C4-2B (cell line): ENCODE data around the gene UCHL3.

Source experiments
- H3K27ac ChIP-seq: fragments of 450-650 bp; 2 replicates; pipeline ENCODE4 v1.5.1; 2017
- ZFX ChIP-seq: fragments of 450-650 bp; IDR thresholded peaks from 2 replicates; pipeline ENCODE4 v1.6.1; 2017
- TF ChIP-seq, protein P1 (sequence below): fragments of 450-650 bp; conservative IDR thresholded peaks from 2 replicates; pipeline ENCODE4 v1.5.1; 2017; ENCODE audit warnings: mild to moderate bottlenecking

The UCHL3 gene

DNA sequence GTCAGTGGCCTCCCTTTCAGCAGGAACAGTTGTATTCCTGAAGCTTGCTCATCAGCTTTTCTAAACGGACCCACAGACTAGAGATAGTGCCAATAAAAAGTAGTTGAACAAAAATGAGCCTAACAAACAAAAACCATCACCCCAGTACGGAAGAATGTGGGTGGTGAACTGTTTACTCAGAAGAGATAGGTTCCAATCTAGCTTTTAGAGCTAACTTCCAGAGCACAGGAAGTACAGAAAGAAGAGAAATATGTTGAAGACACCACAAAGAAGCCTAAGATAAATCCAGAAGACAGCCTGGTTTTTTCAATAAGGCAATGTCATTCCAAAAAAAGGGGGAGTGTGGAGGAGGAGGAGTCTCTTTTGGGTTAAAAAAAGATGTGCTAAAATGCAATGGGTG, 83.7 kb downstream of the UCHL3 start:
- TF ChIP-seq, protein P1, sequence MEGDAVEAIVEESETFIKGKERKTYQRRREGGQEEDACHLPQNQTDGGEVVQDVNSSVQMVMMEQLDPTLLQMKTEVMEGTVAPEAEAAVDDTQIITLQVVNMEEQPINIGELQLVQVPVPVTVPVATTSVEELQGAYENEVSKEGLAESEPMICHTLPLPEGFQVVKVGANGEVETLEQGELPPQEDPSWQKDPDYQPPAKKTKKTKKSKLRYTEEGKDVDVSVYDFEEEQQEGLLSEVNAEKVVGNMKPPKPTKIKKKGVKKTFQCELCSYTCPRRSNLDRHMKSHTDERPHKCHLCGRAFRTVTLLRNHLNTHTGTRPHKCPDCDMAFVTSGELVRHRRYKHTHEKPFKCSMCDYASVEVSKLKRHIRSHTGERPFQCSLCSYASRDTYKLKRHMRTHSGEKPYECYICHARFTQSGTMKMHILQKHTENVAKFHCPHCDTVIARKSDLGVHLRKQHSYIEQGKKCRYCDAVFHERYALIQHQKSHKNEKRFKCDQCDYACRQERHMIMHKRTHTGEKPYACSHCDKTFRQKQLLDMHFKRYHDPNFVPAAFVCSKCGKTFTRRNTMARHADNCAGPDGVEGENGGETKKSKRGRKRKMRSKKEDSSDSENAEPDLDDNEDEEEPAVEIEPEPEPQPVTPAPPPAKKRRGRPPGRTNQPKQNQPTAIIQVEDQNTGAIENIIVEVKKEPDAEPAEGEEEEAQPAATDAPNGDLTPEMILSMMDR = no peak
- TF ChIP-seq ZFX = no peak
- H3K27ac ChIP-seq = no peak overlapping the region

DNA sequence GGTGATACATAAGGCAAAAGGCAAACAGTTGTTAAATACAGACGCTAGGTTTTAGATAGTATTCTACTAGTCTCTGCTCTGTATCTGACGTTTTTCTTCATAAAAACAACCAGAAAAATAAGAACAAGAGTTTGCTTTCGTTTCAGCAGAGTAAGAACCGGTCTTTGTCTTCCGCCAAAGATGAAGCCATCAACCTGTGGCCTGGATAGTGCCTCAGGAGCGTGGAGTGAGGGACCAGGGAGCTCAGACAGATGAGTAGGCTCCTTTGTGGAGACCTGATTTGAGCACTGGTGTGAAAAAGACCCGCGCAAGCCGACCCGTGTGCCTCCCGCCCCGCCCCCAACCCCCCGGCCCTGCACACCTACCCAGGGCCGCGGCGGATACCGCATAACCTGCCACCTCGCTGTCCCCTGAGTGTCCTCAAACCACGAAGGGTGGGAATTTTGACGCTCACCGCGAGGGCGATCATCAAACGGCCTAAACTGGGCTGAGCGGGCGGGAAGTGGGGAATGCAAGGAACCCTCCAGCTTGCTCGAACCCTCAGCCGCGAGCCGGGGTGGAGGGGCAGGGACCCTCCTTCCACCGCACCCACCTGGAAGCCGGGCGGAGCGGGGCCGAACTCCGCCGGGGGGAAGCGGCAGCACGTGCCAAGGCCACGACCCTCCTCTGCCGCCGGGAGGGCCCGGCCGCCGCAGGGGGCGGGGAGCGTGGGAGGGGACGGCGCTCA, 85.7 kb downstream of the UCHL3 start:
- TF ChIP-seq ZFX = no peak
- TF ChIP-seq, protein P1 = no peak
- no peak overlapping the region for H3K27ac ChIP-seq

DNA sequence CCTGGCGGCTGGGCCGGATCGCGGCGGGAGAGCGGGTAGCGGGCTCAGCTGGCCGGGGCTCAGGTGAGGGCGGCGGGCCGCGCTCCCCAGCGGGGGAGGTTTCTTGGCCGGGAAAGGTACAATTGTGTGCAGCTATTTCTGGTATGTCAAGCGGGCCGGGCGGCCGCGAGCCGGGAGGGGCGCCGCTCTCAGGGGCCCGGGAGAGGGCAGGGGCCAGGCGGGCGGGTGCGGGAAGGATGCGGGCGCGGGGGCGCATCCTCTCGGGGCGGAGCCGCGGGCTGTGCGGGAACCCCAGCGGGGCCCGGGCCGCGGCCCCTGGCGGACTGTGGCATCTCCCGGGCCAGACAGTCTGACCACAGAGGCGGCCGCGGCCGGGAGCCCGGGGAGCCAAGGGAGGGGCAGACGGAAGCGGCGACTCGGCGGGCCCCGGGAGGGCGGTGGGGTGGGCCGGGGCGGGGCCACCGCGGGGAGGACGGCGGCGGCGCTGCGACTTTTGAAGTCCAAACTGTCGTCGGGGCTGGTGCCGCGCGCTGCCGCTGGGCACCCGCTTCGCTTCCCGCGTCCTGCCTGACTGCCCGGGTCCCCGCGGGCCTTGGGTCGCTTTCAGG, 86.3 kb downstream of the UCHL3 start, which contains the start of gene LMO7:
TSS of gene LMO7 (plus strand) at position 503 of the 608 bp plus-strand sequence. CDS start 328 bp downstream, outside the sequence.
- H3K27ac ChIP-seq = no peak within 1 kb of the TSS
- no peak for TF ChIP-seq ZFX
- TF ChIP-seq, protein P1 = no peak

GRCh38 chr13:75636436-75637180, 87.0 kb downstream of the UCHL3 start:
- H3K27ac ChIP-seq = no peak overlapping the region

GRCh38 chr13:75637181-75637750, 87.7 kb downstream of the UCHL3 start:
- H3K27ac ChIP-seq = no peak overlapping the region
- TF ChIP-seq, protein P1 = no peak
- TF ChIP-seq ZFX = no peak

More at GRCh38 chr13:75636436-75637180, 87.0 kb downstream of the UCHL3 start:
- TF ChIP-seq ZFX = no peak
- TF ChIP-seq, protein P1 = no peak

DNA sequence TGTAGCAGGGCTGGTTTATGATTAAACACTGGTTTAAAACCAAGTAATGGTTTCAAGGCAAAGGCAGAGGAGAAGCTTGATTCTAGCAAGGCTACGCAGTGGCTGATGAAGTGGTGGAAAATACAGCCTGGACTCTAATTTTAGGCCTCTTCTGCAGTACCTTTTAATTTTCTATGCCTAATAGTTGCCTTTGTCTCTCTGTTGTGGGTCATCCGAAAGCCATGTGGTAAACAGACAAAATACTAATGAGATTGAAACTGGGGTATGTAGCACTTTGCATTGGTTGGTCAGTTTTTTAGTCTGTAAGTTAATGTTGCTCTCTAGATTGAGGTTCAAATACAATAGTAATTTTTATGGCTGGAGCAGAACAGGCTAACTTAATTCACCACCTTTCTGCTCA, 89.9 kb downstream of the UCHL3 start:
- TF ChIP-seq, protein P1 = no peak
- TF ChIP-seq ZFX = no peak
- H3K27ac ChIP-seq = no peak overlapping the region
